Activated CD4-positive, alpha-beta T cell treated with anti-CD3 and anti-CD28 coated beads, Interleukin-2, Interleukin-6, amounts not matched to agents 100 ng/mL and 50 ng/mL, durations not matched to agents 16 hours and 8 hours (primary cell): ENCODE measurements around the gene SPACA4.

Source experiments
- DNase-seq: peaks from one replicate; pipeline ENCODE4 v3.0.0-alpha.2; 2020

The SPACA4 gene

DNA sequence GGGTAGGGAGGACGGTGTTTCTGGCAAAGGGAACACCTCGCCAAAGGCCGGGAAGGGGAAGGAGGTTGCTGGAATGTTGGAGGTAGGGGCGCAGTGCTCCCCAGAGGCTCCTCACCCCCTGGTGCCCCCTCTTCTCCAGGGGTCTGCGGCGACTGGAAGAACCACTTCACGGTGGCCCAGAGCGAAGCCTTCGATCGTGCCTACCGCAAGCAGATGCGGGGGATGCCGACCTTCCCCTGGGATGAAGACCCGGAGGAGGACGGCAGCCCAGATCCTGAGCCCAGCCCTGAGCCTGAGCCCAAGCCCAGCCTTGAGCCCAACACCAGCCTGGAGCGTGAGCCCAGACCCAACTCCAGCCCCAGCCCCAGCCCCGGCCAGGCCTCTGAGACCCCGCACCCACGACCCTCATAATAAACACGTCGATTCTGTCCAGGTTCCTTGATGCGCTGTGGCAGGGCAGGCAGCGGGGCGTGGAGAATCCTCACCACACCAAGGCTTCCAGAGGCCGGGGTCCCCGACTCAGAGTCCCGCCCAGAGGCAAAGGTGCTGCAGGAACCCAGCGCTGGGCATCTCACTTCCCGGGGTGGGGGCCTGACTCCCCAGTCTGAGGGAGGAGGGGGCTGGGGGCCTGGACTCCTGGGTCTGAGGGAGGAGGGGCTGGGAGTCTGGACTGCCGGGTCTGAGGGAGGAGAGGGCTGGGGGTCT is 7.4 kb upstream of the SPACA4 start:
- DNase-seq: no peak

DNA sequence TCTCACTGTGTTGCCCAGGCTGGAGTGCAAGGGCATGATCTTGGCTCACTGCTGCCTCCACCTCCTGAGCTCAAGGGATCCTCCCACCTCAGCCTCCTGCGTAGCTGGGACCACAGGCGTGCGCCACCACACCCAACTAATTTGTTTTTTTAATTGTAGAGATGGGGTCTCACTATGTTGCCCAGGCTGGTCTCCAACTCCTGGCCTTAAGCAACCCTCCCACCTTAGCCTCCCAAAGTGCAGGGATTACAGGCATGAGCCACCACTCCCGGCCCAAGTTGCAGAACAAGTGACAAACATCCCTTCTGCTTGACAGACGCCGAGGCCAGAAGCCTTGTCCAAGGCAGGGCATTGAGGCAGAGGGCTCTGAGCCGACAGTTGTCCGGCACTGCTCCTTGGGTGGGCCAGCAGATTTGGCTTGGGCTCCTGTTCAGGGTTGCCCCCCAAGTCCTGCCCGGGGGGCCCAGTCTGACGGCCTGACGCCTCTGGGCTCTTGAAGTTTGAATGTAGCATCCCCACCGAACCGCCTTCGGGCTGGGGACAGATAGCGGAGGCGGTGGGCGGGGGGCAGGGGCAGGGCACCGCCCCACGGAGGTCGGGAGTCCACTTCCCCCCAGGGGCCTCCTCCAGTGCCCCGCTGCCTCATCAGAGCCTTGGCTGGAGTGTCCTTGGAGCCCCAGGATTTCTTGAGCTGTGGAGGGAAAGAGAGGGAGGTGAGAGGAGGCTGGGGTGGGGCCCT is 5.7 kb upstream of the SPACA4 start:
- DNase-seq: no peak

DNA sequence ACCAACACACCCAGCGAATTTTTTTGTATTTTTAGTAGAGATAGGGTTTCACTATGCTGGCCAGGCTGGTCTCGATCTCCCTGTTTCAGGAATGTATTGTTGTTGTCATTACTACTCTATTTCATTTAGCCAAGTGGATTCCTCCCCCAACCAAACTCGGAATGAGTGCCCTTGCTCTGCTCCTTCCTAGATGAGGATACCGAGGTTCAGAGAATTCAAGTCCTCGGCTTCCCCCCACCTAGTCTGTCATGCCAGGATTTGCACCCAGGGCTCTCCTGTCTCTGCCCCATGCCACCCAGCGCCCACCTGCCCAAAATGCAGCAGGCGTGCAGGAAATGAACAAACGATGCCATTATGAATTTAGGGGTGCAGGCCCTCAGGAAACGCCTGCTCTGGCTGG is 3.5 kb upstream of the SPACA4 start:
- DNase-seq: no peak

DNA sequence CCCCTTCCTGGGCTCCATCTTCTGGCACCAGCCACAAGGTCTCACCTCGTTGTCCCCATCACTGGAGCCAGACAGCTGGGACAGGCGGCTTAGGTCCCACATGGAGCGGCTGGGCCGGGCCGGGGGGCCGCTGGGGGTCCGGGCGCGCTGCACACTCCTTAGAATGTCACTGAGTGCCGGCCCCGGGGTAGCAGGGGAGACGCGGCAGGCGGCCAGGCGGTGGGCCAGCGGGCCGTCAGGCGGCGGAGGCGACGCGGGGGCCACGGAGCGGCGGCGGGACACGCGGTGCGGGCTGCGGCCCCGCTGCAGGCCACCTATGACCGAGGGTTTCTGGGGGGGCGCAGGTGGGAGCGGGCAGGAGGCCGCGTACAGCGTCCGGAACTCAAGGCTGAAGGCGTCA is 3.1 kb upstream of the SPACA4 start:
- DNase-seq: no peak

DNA sequence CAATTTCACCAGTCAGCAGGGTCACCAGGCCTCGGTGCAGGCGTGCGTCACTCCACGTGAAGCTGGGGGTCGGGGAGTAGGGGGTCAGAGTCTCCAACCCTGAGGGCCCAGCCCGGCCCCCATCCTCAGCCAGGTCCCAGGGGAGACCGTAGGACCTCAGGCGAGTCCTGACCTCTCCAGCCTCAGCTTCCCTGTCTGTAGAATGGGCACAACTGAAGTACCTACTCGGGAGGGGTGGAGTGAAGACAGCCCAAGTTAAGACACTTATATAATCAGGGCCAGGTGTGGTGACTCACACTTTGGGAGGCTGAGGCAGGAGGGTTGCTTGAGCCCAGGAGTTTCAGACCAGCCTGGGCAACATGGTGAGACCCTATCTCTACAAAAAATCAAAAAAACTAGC is 2.7 kb upstream of the SPACA4 start:
- DNase-seq: no peak

DNA sequence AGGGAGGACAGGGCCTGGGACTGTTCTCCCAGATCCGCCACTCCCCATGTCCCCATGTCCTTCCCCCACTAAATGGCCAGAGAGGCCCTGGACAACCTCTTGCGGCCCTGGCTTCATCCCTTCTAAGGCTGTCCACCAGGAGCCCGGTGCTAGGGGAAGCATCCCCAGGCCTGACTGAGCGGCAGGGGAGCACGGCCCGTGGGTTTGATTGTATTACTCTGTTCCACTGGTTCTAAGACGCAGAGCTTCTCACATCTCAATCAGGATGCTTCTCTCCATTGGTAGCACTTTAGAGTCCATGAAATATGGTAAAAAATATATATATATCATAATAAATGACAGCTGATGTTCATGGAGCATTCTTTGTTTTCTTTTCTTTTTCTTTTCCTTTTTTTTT is 815 bp downstream of the SPACA4 start:
- no peak for DNase-seq

DNA sequence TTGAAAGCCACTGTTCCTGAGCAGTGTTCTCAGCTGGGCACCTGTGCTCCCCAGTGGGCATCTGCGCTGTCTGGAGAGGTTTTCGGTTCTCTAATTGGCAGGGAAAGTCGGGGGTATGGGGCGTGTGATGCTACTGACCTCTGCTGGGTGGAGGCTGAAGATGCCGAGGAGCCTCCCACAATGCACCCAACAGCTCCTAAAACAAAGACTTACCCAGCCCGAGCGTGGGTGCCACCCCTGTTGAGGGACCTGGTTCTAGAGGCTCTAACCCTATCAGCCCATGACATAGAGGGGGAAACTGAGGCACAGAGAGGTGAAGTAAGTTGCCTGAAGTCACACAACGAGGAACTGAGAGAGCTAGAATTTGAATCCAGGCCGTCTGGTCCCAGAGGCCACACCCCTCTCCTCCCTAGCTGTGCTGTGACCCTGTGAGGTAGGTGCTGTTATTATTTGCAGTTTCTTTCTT is 2.3 kb downstream of the SPACA4 start:
- peak; percentile 63 for DNase-seq

DNA sequence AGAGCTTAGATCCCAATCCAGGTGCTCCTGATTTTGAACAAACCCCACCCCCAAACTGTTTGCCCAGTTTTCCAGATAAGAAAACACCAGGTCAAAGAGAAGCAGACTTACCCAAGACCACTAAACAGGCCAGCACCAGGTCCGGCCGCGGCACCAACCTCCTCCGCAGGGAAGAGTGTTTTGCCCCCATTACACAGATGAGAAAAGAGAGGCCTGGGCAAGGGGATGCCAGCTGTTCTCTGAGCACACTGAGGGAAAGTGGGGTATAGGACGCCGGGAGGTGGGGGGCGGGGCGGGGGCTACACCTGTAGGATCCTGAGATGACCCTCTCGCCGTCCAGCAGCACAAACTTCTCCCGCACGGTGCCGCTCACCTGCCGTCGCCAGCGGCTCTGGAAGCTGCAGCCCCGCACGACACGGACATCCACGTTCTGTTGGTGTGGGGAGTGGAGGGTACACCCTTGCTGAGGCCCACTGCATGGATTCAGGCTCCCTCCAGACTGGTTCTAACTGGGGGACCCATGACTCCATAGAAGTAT is 3.1 kb downstream of the SPACA4 start:
- DNase-seq: no peak

DNA sequence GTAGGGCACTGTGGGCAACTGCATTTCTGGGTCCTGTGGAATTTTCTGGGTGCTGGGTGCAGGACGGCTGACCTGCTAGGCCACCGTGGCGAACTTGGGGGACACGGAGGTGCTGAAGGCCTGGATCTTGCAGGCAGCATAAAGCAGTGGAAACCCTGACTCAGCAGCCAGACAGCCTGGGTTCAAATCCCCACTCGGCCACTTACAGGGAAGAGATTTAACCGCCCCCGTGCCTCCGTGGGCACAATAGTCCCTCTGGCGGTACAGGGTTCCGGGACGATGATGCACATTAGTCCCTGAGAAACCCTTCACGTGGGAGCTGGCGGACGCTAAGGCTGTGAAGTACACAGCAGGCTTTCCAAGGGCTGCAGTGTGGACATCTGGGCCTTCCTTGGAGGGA is 5.3 kb downstream of the SPACA4 start:
- DNase-seq: no peak

DNA sequence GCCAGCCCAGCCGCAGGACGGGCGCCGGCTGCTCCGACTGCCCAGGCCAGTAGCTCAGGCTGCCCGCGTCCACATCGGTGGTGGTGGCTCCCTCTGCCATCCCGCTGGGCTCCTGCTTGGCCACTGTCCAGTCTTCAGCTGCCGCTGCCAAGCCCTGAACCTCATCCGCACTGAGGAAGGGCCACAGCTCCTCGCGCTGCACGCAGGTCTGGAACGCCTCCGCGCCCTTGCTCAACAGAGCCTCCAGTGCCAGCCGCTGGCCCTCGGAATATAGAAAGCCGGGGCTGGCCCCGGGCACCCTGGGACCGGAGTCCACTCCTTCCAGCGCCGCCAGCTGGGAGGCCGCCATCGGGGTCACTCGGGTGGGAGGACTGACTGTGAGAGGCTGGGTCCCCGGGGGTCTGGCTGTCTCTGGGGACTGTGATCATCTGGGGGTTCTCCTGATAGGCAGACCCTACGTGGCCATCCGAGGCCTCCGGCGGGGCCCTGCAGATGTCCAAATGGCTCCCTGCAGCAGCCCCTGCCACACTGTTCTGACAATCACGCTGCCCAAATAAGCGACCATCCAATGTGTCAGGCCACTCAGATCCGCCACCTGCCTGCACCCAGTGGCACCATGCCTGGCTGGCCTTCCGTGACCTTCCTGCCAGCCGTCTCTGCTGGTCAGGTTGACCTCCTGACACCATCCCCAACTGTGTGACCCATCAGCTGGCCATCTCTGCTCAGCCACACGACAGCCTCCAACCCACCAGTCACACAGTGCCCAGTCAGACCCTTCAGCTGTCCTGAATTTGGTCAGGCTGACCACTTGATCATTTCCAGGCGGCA is 6.7 kb downstream of the SPACA4 start:
- DNase-seq: no peak

DNA sequence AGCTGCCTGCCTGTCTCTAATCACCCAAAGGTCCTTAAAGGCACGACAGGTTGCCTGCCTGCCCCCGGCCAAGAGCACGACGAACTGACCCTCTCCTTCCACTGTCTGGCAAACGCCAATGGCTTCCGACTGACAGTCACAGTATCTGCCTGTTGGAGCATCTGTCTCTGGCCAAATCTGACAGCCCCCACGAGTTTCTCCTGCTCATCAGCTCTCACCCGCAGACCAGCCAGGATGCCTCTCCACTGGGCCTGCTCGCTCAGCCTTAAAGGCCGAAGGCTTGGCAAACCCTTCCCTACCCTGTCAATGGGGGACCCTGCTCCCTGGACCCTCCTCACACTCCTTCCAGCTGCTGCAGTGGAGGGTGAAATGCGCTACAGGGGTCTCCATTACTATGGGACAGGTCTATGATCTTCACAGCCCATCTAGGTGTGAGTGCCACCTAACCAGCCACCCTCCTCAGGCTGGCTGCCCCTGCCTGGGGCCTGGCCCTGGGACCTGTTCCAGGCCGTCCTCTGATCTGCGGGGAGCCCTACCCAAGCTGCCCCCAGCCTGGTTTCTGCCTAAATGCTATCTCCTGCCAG is 7.4 kb downstream of the SPACA4 start:
- no peak for DNase-seq

DNA sequence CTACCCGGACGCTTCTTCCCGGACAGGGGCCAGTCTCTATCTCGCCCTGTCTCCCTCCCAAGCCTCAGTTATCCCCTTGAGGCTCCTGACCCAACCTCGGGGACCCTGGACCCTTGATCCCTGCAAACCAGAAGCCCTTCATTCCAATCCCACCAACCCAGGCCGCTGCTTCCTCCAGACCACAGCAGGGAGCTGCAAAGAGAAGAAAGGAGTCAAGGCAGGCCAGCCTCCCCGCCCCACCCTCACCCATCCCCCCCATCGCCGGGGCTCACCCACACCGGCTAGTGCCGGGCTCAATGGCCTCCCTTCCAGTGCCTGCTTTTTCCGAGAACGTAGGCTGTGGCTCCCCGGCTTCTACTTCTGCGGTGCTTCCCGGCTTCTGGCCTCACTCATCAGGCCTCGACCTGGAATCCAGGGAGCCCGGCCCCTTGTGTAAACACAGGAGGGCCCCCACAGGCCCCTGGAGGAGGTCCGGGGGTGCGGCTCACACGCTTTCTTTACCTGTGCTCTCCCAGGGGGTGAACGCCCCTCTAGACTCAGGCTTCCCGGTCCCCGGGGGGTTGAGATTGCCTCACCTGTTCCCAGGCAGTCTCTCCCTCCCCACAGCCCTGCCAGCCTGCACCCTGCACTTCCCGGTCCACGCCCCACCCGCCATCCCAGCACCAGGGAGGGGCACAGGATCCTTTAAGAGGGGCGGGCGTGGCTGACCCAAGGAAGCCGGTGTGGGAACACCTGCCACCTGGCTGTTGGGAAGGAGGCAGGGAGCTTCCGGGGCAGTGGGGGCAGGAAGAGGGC is 8.1 kb downstream of the SPACA4 start, which contains the start of gene FAM83E:
Gene FAM83E, minus strand, starts transcription at position 641 of the 795 bp plus-strand sequence. CDS start 1,704 bp downstream, outside the sequence.
- DNase-seq: no peak

DNA sequence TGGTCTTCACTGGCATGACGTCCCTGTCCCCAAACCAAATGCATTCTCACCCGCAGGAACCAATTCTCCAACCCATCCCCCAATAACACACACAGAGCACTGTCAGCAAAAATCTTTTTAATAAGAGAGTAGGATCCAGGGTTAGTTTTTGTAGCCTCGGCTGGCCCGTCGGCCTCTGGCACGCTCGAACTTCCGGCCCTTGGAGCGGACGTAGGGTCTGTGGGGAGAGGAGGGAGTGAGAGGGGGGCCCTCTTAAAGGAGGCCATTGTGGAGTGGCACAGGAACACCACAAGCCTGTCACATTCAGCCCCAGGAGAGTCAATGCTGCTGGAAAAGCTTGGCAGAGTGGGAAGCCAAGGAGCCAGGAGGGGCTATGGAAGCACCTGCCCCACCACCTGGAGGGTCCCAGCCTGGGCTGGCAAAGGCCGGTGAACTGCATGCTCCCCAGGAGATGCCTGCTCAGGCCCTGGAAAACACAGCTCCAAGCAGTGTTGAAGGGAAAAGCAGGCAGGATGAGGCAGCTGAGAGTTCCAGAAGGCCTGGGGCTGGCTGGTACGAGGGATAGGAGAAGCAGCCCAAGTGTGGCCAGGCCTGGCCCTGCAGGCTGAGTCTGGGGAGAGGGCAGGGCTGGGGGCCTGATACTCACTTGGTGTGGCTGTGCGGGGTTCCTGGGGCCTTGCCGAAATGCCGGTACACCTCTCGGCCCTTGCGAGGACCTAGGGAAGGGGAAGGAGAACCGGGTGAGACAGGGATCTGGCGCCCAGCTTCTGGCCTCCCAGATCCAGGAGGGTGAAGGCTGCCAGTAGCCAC is 8.9 kb downstream of the SPACA4 start:
- DNase-seq: no peak

DNA sequence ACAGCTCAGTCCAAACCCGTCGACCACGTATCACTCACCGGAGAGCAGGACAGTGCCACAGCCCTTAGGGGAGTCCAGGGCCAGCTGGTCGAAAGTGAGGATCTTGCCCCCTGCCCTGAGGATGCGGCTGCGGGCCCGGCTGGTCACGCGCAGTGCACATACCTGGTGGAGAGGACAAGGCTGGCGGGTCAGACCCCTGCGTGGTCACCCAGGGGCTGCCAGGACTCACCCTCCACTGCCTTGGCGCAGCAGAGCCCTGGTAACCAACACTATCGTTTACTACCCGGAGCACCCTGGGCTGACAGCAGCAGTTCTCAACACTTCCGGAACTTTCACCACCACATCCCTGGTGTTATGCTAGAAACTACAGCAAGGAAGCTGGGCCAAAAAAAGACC is 9.5 kb downstream of the SPACA4 start:
- DNase-seq: no peak

DNA sequence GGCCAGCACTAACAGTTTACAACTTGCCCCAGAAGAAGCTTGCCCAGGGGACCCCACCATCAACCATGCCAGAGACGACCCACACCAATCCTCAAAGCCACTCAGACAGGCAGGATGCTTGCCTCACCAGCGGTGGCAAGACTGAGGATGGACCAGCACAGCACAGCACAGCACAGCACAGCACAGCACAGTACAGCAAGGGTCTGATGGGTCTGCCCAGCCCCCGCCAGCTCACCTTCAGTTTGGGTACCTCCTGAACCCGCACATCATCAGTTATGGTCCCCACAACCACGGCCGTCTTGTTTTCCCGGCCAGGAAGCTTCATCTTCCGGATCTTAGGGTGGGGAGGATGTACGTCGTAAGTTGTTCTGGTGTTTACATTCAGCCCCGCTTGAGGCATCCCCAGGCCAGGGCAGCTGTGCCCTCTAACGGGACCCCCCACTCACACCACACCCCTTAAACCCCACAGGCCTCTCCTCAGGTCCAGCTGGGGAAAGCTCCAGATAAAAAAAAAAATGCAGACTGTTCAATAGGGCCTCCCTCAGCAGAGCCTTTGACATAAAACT is 10.0 kb downstream of the SPACA4 start:
- no peak for DNase-seq

DNA sequence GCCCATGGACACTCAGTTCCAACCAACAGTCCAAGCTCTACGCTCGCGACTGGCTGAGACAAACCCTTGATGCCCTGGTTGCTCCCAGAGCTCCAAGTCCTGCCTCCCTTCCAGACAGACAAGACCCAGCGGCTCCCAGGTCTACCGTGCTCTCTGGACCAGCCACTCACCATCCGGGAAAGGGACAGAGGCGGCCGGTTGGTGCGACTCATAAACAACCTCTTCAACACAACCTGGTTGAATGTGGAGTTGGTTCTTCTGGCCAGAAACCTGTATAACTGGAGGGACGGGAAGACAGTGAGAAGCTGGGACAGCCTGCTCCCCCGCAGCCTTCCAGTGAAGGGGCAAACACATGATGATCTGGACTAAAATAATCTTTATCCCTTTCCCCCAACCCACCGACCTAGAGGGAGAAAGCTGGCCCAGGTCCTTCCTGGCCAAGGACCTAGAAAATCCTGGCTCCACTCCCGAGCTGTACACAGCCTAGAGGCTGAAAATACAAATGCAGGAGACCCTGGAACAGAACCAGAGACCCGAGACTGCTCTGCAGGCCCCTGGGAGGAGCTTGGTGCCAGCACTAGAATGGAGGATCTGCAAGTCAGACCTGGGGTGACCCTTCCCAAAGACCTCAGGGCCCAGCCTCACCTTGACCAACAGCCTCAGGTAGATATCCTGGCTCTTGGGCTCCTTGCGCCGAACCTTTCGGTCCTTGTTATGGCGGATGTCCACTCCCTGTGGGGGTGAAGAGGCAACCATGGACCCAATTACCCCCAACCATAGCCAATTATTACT is 10.8 kb downstream of the SPACA4 start:
- DNase-seq: no peak

DNA sequence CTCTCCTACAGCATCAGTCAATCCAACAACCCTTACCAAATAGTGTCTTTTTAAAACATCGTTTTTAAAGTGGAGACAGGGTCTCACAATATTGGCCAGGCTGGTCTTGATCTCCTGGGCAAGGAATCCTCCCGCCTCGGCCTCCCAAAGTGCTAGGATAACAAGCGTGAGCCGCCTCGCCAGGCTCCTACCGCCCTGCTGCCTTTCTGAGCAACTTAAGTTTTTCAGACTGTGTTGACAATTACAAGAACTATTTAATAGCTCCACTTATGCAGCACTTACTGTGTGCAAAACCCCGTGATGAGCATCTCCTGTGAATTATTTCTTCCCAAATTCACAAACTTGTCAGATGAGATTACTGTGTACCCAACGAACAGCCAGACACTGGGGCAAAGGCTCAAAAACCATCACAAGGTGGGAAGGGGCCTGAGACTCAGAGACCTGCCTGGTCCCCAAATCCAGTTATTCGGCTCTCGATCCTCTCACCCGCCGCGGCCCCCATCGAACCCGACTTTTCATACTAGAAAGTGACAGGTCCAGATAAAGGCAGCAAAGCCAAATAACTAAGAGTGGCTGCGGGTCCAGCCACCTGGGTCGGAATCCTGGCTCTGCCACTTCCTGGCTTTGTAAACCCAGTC is 11.9 kb downstream of the SPACA4 start:
- no peak for DNase-seq

DNA sequence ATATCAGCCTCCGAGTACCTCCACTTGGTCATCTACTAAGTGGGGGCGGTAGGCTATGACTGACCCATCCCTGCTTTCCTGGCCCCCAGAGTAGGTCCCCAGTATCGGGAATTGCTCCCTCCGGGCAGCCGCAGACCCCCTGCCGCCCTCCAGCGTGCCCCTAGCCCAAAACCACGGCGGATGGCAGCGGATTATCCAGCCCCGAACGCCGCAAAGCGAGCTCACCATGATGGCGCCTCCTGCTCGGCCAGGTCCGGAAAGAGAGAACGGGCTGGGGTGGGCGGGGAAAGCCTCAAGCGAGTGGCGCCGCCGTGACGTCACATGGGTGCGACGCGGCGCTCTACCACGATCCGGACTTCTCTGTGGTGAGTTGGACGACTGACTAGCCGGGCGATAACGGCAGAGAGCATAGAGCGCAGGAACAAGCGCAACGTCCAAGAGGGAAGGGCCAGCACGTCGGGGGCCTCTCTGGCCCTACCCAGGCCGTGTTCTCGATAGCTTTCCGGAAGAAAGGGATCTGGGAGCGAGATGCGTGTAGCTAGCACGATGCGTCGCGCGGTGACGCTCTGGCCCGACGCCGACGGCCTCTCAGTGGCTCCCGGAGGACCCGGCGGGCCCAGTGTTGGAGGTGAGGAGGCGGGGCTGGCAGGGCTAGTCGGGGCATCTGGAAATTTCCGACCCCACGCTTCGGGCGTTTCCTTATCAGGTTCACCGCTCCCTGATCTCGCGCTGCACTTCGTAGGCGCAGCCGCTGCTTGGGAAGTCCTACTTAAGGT is 12.6 kb downstream of the SPACA4 start, which contains the start of the genes RPL18 and SPHK2:
Gene RPL18, minus strand, starts transcription at position 263 of the 776 bp plus-strand sequence. Its CDS starts 35 bp downstream, at position 228.
Gene SPHK2, plus strand, starts transcription at position 591 of the 776 bp plus-strand sequence. CDS start 1,009 bp downstream, outside the sequence.
- peak; percentile 97 for DNase-seq
